K562 (cell line): ENCODE measurements around the gene PHF12. TPM values are rescaled to one million over a fixed set of nuclear protein-coding genes. Genes with fewer than 3 reads are reported as not detected.

ENCODE experiments used
- BCOR ChIP-seq: fragments of 450-650 bp; IDR thresholded peaks from 2 replicates; pipeline ENCODE4 v1.6.1; 2016
- CCNT2 ChIP-seq: IDR thresholded peaks from 2 replicates; pipeline ENCODE4 v1.6.1; 2011; ENCODE audit warnings: borderline replicate concordance, low read depth, mild to moderate bottlenecking, moderate library complexity, mixed read lengths, low read length; ENCODE audit not compliant: insufficient read length; ENCODE audit errors: extremely low read depth
- EGR1 ChIP-seq: fragments of 450-650 bp; conservative IDR thresholded peaks from 2 replicates; pipeline ENCODE4 v1.6.1; 2017; ENCODE audit warnings: mild to moderate bottlenecking
- ETV1 ChIP-seq: fragments of 450-650 bp; conservative IDR thresholded peaks from 2 replicates; pipeline ENCODE4 v1.6.1; 2016; ENCODE audit warnings: missing genetic modification characterization, control low read depth, low read depth, missing compliant biosample characterization
- FOS ChIP-seq: IDR thresholded peaks from 3 replicates; pipeline ENCODE4 v1.6.1; 2011; ENCODE audit not compliant: insufficient read length; ENCODE audit errors: extremely low read depth
- FUS ChIP-seq: fragments of 200-400 bp; formaldehyde crosslinking; optimal IDR thresholded peaks from 2 replicates; pipeline ENCODE3; 2017; ENCODE audit warnings: low read depth, low read length
- HIVEP1 ChIP-seq: fragments of 250-450 bp; sonication (Bioruptor Pico); IDR thresholded peaks from 2 replicates; pipeline ENCODE4 v1.4.0; 2020; ENCODE audit warnings: mild to moderate bottlenecking
- HLTF ChIP-seq: fragments of 450-650 bp; IDR thresholded peaks from 2 replicates; pipeline ENCODE4 v1.6.1; 2016
- HNRNPL ChIP-seq: fragments of 200-400 bp; formaldehyde crosslinking; IDR thresholded peaks from 2 replicates; pipeline ENCODE4 v1.6.1; 2017; ENCODE audit warnings: low read depth, mild to moderate bottlenecking, low read length
- KDM1A ChIP-seq, 2 experiments: fragments of 450-650 bp; IDR thresholded peaks; 2 replicates each; pipeline ENCODE4 v1.6.1; 2016; ENCODE audit warnings: mild to moderate bottlenecking in 2 of 2
- NCOA4 ChIP-seq: fragments of 450-650 bp; IDR thresholded peaks from 2 replicates; pipeline ENCODE4 v1.6.1; 2018; ENCODE audit warnings: mild to moderate bottlenecking; ENCODE audit not compliant: partially characterized antibody
- PHB ChIP-seq: fragments of 250-450 bp; sonication (Bioruptor Pico); IDR thresholded peaks from 2 replicates; pipeline ENCODE4 v1.5.0; 2021
- PHF8 ChIP-seq: fragments of 200-600 bp; sonication (generic); IDR thresholded peaks from 2 replicates; pipeline ENCODE4 v1.6.1; 2012; ENCODE audit warnings: mixed run types, mild to moderate bottlenecking, inconsistent platforms, low read length, moderate library complexity, borderline replicate concordance
- RCOR1 ChIP-seq, 2 experiments: IDR thresholded peaks; 2 replicates each; pipeline ENCODE4 v1.6.1; 2012; ENCODE audit warnings: low read depth in 2 of 2, low read length in 2 of 2, borderline replicate concordance in 1 of 2, improper control_type of control experiment in 1 of 2
- RFX7 ChIP-seq: fragments of 250-450 bp; sonication (Bioruptor Pico); IDR thresholded peaks from 2 replicates; pipeline ENCODE4 v1.5.1; 2021; ENCODE audit warnings: mild to moderate bottlenecking
- SNRNP70 ChIP-seq: fragments of 200-400 bp; formaldehyde crosslinking; optimal IDR thresholded peaks from 2 replicates; pipeline ENCODE3; 2017; ENCODE audit warnings: low read depth, low read length
- TEAD1 ChIP-seq, 2 experiments: fragments of 450-650 bp in 1 of 2; sonication (generic) in 1 of 2; formaldehyde crosslinking; IDR thresholded peaks; 2 replicates each; pipeline versions ENCODE4 v1.4.0 to v1.8.0; 2020 to 2022; ENCODE audit warnings: mild to moderate bottlenecking in 2 of 2, missing genetic modification reagents in 1 of 2
- XRCC4 ChIP-seq: IDR thresholded peaks from one replicate; pipeline ENCODE4 v1.6.1; 2011; ENCODE audit not compliant: insufficient read depth, insufficient read length; ENCODE audit errors: extremely low read depth
- ZNF561 ChIP-seq: fragments of 450-650 bp; formaldehyde crosslinking; conservative IDR thresholded peaks from 2 replicates; pipeline ENCODE4 v1.4.0; 2020; ENCODE audit warnings: mild to moderate bottlenecking, moderate library complexity
- polyA plus RNA-seq, 8 experiments: library from polyadenylated mRNA; depleted of rRNA in 4 of 8; stranded (reverse) in 5 of 8; unstranded in 3 of 8; fragments of >200 nt; fragmentation: Nextera tagmentation in 2 of 8; fragmentation: Illumina TruSeq in 1 of 8; extraction: Ambion mirVana in 2 of 8; extraction: Trizol in 1 of 8; gene quantifications; 2 replicates each; pipeline versions ENCODE4 v1.2.1 to v1.2.3, GENCODE V29; 2011 to 2014; ENCODE audit warnings: inconsistent platforms in 1 of 8, missing spikeins in 1 of 8
- total RNA-seq, 7 experiments: library from RNA; depleted of rRNA in 6 of 7; stranded (reverse); fragments of >200 nt in 6 of 7; fragmentation: Illumina TruSeq in 2 of 7; extraction: Trizol in 2 of 7; gene quantifications; 2 replicates each; pipeline versions ENCODE4 v1.2.1 to v1.2.3, GENCODE V29; 2011 to 2021; ENCODE audit warnings: low replicate concordance in 1 of 7
- TF ChIP-seq, protein P1 (sequence below), 2 experiments: IDR thresholded peaks; 2 replicates each; pipeline ENCODE4 v1.6.1; 2011; ENCODE audit warnings: borderline replicate concordance in 1 of 2, control low read depth in 1 of 2, low read depth in 1 of 2, low read length in 1 of 2, mild to moderate bottlenecking in 1 of 2, mixed read lengths in 1 of 2, moderate library complexity in 1 of 2; ENCODE audit not compliant: insufficient read depth in 1 of 2, insufficient read length in 1 of 2, poor library complexity in 1 of 2, severe bottlenecking in 1 of 2; ENCODE audit errors: extremely low read depth in 1 of 2
- TF ChIP-seq, protein P2 (sequence below): fragments of 150-350 bp; IDR thresholded peaks from 2 replicates; pipeline ENCODE4 v1.6.1; 2014; ENCODE audit warnings: low read depth, mild to moderate bottlenecking, low read length, borderline replicate concordance
- TF ChIP-seq, protein P3 (sequence below): sonication (generic); formaldehyde crosslinking; IDR thresholded peaks from 2 replicates; pipeline ENCODE4 v1.8.1; 2023; ENCODE audit warnings: mild to moderate bottlenecking, missing genetic modification reagents

PHF12 gene
- total and polyA plus RNA-seq, 9 of the 15 experiments (the other 6 are each of a cell fraction or from before 2014, with no cell fraction given), result 0.82 to 31.3 (median 13.5) TPM

DNA sequence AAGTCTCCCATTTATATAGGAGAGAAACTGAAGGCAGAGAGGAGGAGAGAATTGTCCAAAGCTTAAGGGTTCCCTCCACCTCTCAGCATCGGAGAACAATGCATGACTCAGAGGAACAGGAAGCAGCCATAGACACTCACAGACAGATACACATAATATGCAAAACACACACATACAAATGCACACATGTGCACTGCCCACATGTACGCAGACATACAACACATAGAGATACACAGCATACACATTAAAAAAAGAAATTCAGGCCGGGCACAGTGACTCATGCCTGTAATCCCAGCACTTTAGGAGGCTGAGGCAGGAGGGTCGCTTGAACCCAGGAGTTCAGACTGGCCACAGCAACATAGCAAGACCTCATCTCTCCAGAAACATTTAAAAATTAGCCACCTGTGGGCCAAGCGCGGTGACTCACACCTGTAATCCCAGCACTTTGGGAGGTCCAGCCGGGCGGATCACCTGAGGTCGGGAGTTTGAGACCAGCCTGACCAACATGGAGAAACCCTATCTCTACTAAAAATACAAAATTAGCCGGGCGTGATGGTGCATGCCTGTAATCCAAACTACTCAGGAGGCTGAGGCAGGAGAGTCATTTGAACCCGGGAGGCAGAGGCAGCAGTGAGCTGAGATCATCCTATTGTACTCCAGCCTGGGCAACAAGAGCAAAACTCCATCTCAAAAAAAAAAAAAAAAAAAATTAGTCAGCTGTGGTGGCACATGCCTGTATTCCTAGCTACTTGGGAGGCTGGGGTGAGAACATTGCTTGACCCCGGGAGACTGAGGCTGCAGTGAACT is 85.2 kb downstream of the PHF12 start (continued):
- no peak for TF ChIP-seq HNRNPL
- peak; percentile 66; the same call in 1 of the 2 replicates for TF ChIP-seq ETV1 (tag)
- TF ChIP-seq KDM1A (IDR thresholded peaks at IDR 0.05), result no peak
- TF ChIP-seq FOS, result no peak
- TF ChIP-seq ZNF561, result no peak
- TF ChIP-seq HLTF, result peak; percentile 48; the same call in 1 of the 2 replicates
- no peak for TF ChIP-seq HIVEP1 (CRISPR knock-in tag)
- TF ChIP-seq CCNT2, result no peak
- TF ChIP-seq XRCC4, result no peak
- no peak for TF ChIP-seq RFX7 (CRISPR knock-in tag)
- no peak for TF ChIP-seq PHF8
- TF ChIP-seq, protein P1, sequence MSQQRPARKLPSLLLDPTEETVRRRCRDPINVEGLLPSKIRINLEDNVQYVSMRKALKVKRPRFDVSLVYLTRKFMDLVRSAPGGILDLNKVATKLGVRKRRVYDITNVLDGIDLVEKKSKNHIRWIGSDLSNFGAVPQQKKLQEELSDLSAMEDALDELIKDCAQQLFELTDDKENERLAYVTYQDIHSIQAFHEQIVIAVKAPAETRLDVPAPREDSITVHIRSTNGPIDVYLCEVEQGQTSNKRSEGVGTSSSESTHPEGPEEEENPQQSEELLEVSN (IDR thresholded peaks at IDR 0.05; ENCODE audit: borderline replicate concordance in 1 of 2, extremely low read depth in 1 of 2, insufficient read depth in 1 of 2, insufficient read length in 1 of 2, low read depth in 1 of 2, low read length in 1 of 2, poor library complexity in 1 of 2, severe bottlenecking in 1 of 2), result no peak
- no peak for TF ChIP-seq RCOR1 (IDR thresholded peaks at IDR 0.05; ENCODE audit: borderline replicate concordance in 1 of 2, low read depth in 2 of 2, low read length in 2 of 2)
- no peak for TF ChIP-seq SNRNP70
- TF ChIP-seq, protein P2, sequence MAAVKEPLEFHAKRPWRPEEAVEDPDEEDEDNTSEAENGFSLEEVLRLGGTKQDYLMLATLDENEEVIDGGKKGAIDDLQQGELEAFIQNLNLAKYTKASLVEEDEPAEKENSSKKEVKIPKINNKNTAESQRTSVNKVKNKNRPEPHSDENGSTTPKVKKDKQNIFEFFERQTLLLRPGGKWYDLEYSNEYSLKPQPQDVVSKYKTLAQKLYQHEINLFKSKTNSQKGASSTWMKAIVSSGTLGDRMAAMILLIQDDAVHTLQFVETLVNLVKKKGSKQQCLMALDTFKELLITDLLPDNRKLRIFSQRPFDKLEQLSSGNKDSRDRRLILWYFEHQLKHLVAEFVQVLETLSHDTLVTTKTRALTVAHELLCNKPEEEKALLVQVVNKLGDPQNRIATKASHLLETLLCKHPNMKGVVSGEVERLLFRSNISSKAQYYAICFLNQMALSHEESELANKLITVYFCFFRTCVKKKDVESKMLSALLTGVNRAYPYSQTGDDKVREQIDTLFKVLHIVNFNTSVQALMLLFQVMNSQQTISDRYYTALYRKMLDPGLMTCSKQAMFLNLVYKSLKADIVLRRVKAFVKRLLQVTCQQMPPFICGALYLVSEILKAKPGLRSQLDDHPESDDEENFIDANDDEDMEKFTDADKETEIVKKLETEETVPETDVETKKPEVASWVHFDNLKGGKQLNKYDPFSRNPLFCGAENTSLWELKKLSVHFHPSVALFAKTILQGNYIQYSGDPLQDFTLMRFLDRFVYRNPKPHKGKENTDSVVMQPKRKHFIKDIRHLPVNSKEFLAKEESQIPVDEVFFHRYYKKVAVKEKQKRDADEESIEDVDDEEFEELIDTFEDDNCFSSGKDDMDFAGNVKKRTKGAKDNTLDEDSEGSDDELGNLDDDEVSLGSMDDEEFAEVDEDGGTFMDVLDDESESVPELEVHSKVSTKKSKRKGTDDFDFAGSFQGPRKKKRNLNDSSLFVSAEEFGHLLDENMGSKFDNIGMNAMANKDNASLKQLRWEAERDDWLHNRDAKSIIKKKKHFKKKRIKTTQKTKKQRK, result no peak
- no peak for TF ChIP-seq TEAD1 (CRISPR knock-in tag; IDR thresholded peaks at IDR 0.05)
- TF ChIP-seq EGR1, result no peak
- no peak for TF ChIP-seq PHB (CRISPR knock-in tag)
- no peak for TF ChIP-seq FUS
- TF ChIP-seq BCOR, result no peak; the same call in 1 of the 2 replicates
- no peak for TF ChIP-seq NCOA4
- TF ChIP-seq, protein P3, sequence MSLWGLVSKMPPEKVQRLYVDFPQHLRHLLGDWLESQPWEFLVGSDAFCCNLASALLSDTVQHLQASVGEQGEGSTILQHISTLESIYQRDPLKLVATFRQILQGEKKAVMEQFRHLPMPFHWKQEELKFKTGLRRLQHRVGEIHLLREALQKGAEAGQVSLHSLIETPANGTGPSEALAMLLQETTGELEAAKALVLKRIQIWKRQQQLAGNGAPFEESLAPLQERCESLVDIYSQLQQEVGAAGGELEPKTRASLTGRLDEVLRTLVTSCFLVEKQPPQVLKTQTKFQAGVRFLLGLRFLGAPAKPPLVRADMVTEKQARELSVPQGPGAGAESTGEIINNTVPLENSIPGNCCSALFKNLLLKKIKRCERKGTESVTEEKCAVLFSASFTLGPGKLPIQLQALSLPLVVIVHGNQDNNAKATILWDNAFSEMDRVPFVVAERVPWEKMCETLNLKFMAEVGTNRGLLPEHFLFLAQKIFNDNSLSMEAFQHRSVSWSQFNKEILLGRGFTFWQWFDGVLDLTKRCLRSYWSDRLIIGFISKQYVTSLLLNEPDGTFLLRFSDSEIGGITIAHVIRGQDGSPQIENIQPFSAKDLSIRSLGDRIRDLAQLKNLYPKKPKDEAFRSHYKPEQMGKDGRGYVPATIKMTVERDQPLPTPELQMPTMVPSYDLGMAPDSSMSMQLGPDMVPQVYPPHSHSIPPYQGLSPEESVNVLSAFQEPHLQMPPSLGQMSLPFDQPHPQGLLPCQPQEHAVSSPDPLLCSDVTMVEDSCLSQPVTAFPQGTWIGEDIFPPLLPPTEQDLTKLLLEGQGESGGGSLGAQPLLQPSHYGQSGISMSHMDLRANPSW, result 0 out of 2 replicates have a peak, but pooled peaks have one; percentile 26
